Measurements from ENCODE around the gene DNAAF3.

Gene DNAAF3

GRCh38 chr19:55199620-55200204 is 33.3 kb upstream of the DNAAF3 start:
- H3K27me3 ChIP-seq (ENCODE audit: insufficient read depth, insufficient read length), result no peaks in the 10 kb centered on the region
- no peaks in the 10 kb centered on the region for H3K4me1 ChIP-seq (ENCODE audit: insufficient read depth, insufficient read length)
- no peak overlapping the region for H3K4me3 ChIP-seq (ENCODE audit: insufficient read length, low read depth)
- H3K36me3 ChIP-seq (ENCODE audit: insufficient read depth, insufficient read length, low read length), result no peaks in the 10 kb centered on the region
- TF ChIP-seq YY1 (IDR thresholded peaks at IDR 0.05; ENCODE audit: insufficient read depth, insufficient read length) (no peak), SUZ12 (IDR thresholded peaks at IDR 0.05; ENCODE audit: extremely low read depth, insufficient read depth, insufficient read length) (no peak), ZNF274 (IDR thresholded peaks at IDR 0.05; ENCODE audit: low read depth, low read length) (no peak)
- DNase-seq (ENCODE audit: low read depth, low spot score), result no peak
- no peaks in the 10 kb centered on the region for H3K9me3 ChIP-seq (ENCODE audit: insufficient read depth, low read length)
- H3K9ac ChIP-seq (ENCODE audit: insufficient read length, low read depth), result no peak overlapping the region

- Histone ChIP-seq H3K9ac (ENCODE audit: insufficient read length, low read depth) (no peak overlapping the region), H3K27me3 (ENCODE audit: insufficient read depth, insufficient read length) (no peaks in the 10 kb centered on the region), H3K9me3 (ENCODE audit: insufficient read depth, low read length) (no peaks in the 10 kb centered on the region), H3K4me1 (ENCODE audit: insufficient read depth, insufficient read length) (no peaks in the 10 kb centered on the region), H3K4me3 (ENCODE audit: insufficient read length, low read depth) (no peak overlapping the region), H3K36me3 (ENCODE audit: insufficient read depth, insufficient read length, low read length) (no peaks in the 10 kb centered on the region)
- DNase-seq (ENCODE audit: low read depth, low spot score), result no peak
- no peak for TF ChIP-seq ZNF274 (IDR thresholded peaks at IDR 0.05; ENCODE audit: low read depth, low read length)
- TF ChIP-seq SUZ12 (IDR thresholded peaks at IDR 0.05; ENCODE audit: extremely low read depth, insufficient read depth, insufficient read length), result no peak
- no peak for TF ChIP-seq YY1 (IDR thresholded peaks at IDR 0.05; ENCODE audit: insufficient read depth, insufficient read length)
Observed at GRCh38 chr19:55198651-55199050, 32.2 kb upstream of the DNAAF3 start.

GRCh38 chr19:55197528-55197927 is 31.1 kb upstream of the DNAAF3 start:
- no peaks in the 10 kb centered on the region for H3K9me3 ChIP-seq (ENCODE audit: insufficient read depth, low read length)
- no peaks in the 10 kb centered on the region for H3K4me1 ChIP-seq (ENCODE audit: insufficient read depth, insufficient read length)
- no peaks in the 10 kb centered on the region for H3K36me3 ChIP-seq (ENCODE audit: insufficient read depth, insufficient read length, low read length)
- H3K9ac ChIP-seq (ENCODE audit: insufficient read length, low read depth), result no peak overlapping the region
- no peak for DNase-seq (ENCODE audit: low read depth, low spot score)
- no peak overlapping the region for H3K4me3 ChIP-seq (ENCODE audit: insufficient read length, low read depth)
- no peaks in the 10 kb centered on the region for H3K27me3 ChIP-seq (ENCODE audit: insufficient read depth, insufficient read length)
- no peak for TF ChIP-seq ZNF274 (IDR thresholded peaks at IDR 0.05; ENCODE audit: low read depth, low read length)
- TF ChIP-seq YY1 (IDR thresholded peaks at IDR 0.05; ENCODE audit: insufficient read depth, insufficient read length), result no peak
- TF ChIP-seq SUZ12 (IDR thresholded peaks at IDR 0.05; ENCODE audit: extremely low read depth, insufficient read depth, insufficient read length), result no peak

GRCh38 chr19:55196803-55197202 is 30.4 kb upstream of the DNAAF3 start:
- no peak for TF ChIP-seq SUZ12 (IDR thresholded peaks at IDR 0.05; ENCODE audit: extremely low read depth, insufficient read depth, insufficient read length)
- no peak for TF ChIP-seq ZNF274 (IDR thresholded peaks at IDR 0.05; ENCODE audit: low read depth, low read length)
- no peak for TF ChIP-seq YY1 (IDR thresholded peaks at IDR 0.05; ENCODE audit: insufficient read depth, insufficient read length)
- no peaks in the 10 kb centered on the region for H3K27me3 ChIP-seq (ENCODE audit: insufficient read depth, insufficient read length)
- no peak overlapping the region for H3K4me3 ChIP-seq (ENCODE audit: insufficient read length, low read depth)
- no peaks in the 10 kb centered on the region for H3K4me1 ChIP-seq (ENCODE audit: insufficient read depth, insufficient read length)
- H3K9me3 ChIP-seq (ENCODE audit: insufficient read depth, low read length), result no peaks in the 10 kb centered on the region
- H3K9ac ChIP-seq (ENCODE audit: insufficient read length, low read depth), result no peak overlapping the region
- no peak for DNase-seq (ENCODE audit: low read depth, low spot score)
- no peaks in the 10 kb centered on the region for H3K36me3 ChIP-seq (ENCODE audit: insufficient read depth, insufficient read length, low read length)

- Histone ChIP-seq H3K36me3 (ENCODE audit: insufficient read depth, insufficient read length, low read length) (no peaks in the 10 kb centered on the region), H3K27me3 (ENCODE audit: insufficient read depth, insufficient read length) (no peaks in the 10 kb centered on the region), H3K4me1 (ENCODE audit: insufficient read depth, insufficient read length) (no peaks in the 10 kb centered on the region), H3K9ac (ENCODE audit: insufficient read length, low read depth) (no peak overlapping the region), H3K4me3 (ENCODE audit: insufficient read length, low read depth) (no peak overlapping the region), H3K9me3 (ENCODE audit: insufficient read depth, low read length) (no peaks in the 10 kb centered on the region)
- no peak for DNase-seq (ENCODE audit: low read depth, low spot score)
- TF ChIP-seq YY1 (IDR thresholded peaks at IDR 0.05; ENCODE audit: insufficient read depth, insufficient read length) (no peak), ZNF274 (IDR thresholded peaks at IDR 0.05; ENCODE audit: low read depth, low read length) (no peak), SUZ12 (IDR thresholded peaks at IDR 0.05; ENCODE audit: extremely low read depth, insufficient read depth, insufficient read length) (no peak)
Observed at GRCh38 chr19:55193481-55193880, 27.1 kb upstream of the DNAAF3 start.

- no peak for DNase-seq (ENCODE audit: low read depth, low spot score)
- TF ChIP-seq ZNF274 (IDR thresholded peaks at IDR 0.05; ENCODE audit: low read depth, low read length) (no peak), SUZ12 (IDR thresholded peaks at IDR 0.05; ENCODE audit: extremely low read depth, insufficient read depth, insufficient read length) (no peak), YY1 (IDR thresholded peaks at IDR 0.05; ENCODE audit: insufficient read depth, insufficient read length) (no peak)
- Histone ChIP-seq H3K4me3 (ENCODE audit: insufficient read length, low read depth) (no peak overlapping the region), H3K9ac (ENCODE audit: insufficient read length, low read depth) (no peak overlapping the region), H3K36me3 (ENCODE audit: insufficient read depth, insufficient read length, low read length) (no peaks in the 10 kb centered on the region), H3K27me3 (ENCODE audit: insufficient read depth, insufficient read length) (no peaks in the 10 kb centered on the region), H3K4me1 (ENCODE audit: insufficient read depth, insufficient read length) (no peaks in the 10 kb centered on the region), H3K9me3 (ENCODE audit: insufficient read depth, low read length) (no peaks in the 10 kb centered on the region)
Observed at GRCh38 chr19:55189403-55189835, 23.0 kb upstream of the DNAAF3 start.

- no peaks in the 10 kb centered on the region for H3K36me3 ChIP-seq (ENCODE audit: insufficient read depth, insufficient read length, low read length)
- H3K4me3 ChIP-seq (ENCODE audit: insufficient read length, low read depth), result no peak overlapping the region
- H3K9me3 ChIP-seq (ENCODE audit: insufficient read depth, low read length), result no peaks in the 10 kb centered on the region
- DNase-seq (ENCODE audit: low read depth, low spot score), result no peak
- TF ChIP-seq YY1 (IDR thresholded peaks at IDR 0.05; ENCODE audit: insufficient read depth, insufficient read length) (no peak), SUZ12 (IDR thresholded peaks at IDR 0.05; ENCODE audit: extremely low read depth, insufficient read depth, insufficient read length) (no peak), ZNF274 (IDR thresholded peaks at IDR 0.05; ENCODE audit: low read depth, low read length) (no peak)
- H3K4me1 ChIP-seq (ENCODE audit: insufficient read depth, insufficient read length), result no peaks in the 10 kb centered on the region
- no peak overlapping the region for H3K9ac ChIP-seq (ENCODE audit: insufficient read length, low read depth)
- no peaks in the 10 kb centered on the region for H3K27me3 ChIP-seq (ENCODE audit: insufficient read depth, insufficient read length)
Observed at GRCh38 chr19:55188625-55189024, 22.2 kb upstream of the DNAAF3 start.
